ENCODE results near the gene MAGED2.
"Not testable (repeated sequence)": the region's sequence is repeated elsewhere in the genome, so short reads cannot be mapped to it uniquely, and the experiment has no call there.

MAGED2 gene

DNA sequence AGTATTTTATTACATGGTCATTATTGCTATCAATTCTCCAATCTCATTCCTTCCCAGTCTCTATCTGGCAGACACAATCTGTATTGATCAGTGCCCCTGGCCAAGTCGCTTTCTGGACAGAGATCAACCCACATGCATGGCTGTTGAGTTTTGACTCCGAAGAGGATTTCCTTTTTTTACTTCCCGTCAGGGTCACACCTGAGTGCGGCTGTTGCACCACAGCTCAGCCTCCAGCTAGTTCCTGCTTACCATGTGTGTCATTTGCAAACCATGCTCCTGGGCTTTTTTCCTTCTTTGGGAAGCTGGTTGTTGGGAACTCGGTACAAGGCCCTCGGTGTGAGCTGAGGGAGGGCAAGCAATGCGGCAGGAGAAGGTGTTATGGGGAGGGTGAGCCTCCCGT, 11.7 kb downstream of the MAGED2 start:
- DNase-seq = no peak

DNA sequence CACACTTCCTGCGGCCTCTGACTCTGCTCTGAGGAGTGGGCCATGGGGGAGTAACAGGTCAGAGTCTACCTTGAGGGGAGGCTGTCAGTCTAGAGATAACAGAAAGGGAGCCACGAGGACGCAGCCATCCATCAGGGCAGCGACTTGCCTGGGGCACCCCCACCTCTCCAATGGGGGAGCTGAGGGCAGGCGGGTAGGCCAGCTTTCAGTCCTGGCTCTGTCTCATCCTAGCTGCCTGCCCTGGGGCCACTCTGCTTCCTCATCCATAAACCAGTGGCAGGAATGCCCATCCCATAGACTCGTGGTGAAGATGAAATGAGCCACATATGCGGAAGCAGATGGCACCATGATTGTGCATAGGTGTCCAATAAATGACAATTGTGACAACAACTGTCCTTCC, 13.2 kb downstream of the MAGED2 start:
- DNase-seq = no peak

DNA sequence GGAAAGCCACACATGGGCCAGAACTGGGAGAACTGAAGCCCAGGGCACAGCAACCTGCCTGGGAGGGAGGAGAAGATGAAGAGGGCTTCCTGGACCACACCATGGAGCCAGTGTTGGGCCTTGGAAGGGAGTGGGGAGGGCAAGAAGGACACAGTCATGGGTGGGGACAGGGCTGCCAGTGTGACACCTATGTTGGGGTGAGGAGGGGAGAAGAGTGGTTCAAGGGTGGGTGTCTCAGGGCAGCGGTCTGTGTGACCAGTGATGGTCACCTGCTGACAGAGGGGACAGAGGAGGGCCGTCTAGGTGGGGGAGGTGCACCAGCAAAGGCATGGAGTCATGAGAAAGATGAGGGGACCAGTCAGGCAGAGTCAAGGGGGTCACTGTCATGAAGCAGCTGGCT, 13.8 kb downstream of the MAGED2 start:
- no peak for DNase-seq

DNA sequence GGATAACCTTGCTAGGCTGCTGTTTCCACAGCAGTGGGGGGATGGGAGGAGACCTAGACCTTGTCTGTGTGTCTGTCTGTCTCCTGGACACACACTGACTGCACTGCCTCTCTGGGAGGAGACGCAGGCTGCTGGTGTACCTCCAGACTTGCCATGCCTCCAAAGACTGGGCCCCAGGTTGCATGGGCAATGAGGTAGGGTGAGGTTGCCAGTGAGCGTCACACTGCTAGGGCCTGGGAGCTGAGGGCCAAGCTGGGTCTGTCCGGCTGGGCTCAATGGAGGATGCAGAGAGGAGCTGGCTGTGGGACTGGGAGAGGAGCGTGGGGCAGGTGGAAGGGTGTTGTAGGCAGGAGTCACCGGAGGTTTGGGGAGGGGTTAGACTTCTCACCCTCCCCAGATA, 16.6 kb downstream of the MAGED2 start:
- no peak for DNase-seq

DNA sequence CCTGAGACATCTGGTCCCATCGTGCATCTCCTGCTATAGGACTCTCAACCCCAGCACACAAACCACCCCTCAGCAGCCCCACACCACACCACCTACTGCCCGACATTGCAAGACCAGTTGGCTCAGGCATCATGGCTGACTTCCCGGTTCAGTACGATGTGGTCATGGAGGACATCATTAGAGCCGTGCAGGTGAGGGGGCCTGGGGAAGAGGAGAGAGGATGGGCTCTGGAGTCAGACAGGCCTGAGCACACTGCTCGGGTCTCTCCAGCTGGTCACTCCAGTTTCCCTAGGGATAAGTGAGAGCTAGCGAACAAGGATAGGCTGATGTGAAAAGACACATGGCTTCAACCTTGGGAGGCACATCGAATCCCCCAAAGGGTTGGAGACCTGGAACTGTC, 17.2 kb downstream of the MAGED2 start:
- no peak for DNase-seq

DNA sequence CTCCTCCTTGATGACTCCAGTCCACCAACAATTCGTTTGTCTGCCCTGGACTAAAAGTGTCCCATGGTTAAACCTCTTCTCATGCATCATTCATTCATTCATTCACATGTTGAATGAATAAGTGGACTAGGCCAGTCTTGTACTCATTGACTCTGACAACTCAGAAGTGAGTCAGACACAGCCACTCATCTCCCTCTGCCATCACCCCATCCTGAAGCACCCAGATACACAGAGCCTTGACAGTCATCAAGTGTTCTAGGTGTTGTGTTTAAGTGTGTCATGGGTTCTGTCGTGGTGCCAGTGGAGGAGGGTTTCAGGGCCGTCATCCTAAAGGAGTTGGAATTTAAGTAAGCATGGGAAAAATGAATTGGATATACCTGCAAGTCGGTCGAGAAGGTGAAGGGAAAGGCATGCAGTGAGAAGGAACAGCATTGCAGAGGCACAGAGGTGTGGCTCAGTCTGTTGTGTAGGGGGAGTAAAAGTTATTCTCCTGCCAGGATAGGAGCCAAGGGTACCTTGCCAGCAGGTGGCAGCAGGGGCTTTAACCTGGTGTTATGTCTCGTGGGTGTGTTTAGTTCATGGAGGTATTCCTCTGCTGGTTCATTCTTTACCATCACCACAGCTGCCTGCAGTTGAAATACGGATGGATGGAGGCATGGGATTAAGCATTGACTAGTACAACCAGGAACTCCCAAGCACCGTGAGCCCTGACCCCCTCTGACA, 18.3 kb downstream of the MAGED2 start:
- DNase-seq = no peak

DNA sequence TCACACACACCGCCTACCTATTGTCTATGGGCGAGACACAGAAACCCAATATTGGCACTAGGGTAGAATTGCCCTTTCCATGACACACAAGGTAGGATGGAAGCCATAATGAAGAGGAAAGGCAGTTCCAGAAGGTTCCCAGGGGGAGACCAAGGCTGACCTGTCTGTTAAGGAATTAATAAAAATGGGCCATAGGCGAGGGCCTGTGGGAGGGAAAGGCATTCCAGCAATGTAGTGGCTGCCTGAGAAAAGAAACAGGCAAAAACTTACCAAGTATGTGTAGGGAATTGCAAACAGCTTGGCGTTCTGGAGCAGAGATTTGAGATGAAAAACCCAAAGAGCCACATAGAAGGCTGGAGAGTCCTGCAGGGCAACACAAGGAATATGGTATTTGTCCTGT, 19.1 kb downstream of the MAGED2 start:
- no peak for DNase-seq

DNA sequence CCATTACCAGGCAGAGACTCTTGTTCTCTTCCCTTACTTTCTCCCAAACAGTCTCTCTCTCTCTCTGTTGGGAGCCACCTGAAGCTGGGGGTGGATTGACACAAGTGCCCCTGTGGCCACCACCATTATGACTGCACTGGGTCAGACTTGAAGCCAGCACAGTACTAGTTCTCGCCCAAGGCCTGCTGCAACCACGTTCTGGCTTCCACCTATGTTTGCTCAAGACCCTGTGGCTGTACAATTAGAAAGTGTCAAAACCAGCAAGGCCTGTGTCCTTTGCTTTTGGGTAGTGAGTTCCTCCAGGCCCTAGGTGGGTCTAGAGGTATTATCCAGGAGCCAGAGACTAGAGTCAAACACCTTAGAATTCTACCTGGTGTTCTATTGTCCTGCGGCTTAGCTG, 31.0 kb downstream of the MAGED2 start:
- DNase-seq = no peak

DNA sequence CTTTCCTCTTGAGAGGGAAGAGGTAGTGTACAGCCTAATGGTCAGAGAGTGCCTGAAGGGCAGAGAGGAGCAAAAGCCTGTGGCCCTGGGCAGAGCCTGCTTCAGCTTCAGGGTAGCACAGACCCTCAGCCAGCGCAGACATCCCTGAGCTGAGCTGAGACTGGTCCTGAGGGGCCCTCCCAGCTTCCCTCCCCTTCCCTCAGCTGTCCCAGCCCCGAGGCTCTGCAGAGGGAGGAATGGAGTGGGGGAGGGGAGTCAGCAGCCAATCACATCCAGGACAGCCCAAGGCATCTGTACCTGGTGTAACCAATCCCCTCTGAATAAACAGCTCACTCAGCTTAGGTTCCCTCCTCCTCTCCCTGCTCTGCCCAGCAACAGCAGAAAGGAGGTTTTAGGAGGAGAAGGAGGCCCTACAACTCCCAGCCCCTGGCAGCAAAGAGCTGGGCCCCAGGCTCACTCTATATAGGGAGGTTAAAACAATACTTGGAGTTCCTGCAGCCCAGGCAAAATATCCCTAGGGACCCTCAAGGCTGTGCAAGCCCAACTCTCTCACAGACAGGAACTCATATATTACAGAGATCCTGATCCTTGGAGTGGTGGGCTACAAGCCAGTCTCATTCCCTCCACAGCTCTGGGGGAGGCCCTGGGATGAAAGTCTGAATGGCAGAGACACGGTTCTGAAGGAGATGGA, 33.8 kb downstream of the MAGED2 start:
- DNase-seq = not testable (repeated sequence)

DNA sequence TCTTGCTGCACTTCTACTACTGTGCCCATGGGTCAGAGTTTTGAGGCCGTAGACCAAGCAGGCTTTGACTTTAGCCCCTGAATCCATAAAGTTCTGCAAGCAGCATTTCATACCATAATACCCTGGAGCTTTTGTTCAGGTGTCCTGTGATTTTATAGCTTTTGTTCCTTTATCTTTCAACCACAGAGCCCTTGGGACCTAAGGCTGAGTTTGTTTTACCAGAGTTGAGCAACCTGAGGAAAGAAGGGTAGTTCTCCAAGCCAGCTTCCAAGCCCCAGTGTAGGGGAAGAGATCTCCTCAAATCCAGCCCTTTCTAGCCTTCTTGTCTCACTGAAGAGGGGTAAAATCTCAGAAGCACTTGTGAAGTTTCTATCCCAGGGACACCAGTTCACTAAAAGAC, 35.1 kb downstream of the MAGED2 start:
- no peak for DNase-seq

DNA sequence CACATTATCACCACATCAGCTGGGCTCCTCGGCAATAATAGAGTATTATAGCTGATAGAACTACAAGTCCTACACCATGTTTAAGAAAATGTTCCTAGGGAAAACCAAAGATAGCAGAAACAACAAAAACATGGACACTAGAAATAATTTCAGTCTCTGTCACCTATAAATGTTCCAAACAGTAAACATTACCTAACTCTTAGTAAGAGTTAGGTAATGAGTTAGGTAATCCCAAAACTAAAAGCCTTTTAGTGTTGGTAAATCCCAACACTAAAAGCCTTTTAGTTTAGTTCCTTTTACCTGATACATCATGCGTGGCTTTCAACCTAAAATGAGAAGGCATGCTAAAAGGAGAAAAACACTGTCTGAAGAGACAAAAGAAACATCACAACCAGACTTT, 35.5 kb downstream of the MAGED2 start:
- no peak for DNase-seq

DNA sequence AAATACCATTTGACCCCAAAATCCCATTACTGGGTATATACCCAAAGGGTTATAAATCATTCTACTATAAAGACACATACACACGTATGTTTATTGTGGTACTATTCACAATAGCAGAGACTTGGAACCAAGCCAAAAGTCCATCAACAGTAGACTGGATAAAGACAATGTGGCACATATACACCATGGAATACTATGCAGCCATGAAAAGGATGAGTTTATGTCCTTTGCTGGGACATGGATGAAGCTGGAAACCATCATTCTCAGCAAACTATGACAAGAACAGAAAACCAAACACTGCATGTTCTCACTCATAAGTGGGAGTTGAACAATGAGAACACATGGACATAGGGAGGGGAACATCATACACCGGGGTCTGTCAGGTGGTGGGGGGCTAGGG, 40.2 kb downstream of the MAGED2 start:
- DNase-seq = not testable (repeated sequence)

DNA sequence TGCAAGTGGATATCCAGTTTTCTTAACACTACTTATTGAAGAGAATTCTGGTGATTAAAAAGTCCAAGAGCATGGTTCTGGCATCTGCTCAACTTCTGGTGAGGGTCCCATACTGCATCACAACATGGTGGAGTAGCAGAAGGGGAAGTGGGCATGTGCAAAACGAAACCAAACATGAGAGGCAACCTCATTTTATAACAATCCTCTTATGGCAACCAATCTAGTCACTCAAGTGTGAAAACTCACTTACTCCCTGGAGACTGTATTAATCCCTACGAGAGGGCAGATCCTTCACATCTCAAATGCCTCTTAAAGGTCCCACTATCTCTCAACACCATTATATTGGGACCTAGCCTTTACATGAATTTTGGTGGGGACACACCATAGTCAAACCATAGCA, 57.7 kb downstream of the MAGED2 start:
- DNase-seq = no peak

All from NCI-H1694 treated with DMSO at 0.1 percent for 48 hours (cell line).